Measurements from ENCODE around the gene LDB1.

- TF ChIP-seq, protein P1, sequence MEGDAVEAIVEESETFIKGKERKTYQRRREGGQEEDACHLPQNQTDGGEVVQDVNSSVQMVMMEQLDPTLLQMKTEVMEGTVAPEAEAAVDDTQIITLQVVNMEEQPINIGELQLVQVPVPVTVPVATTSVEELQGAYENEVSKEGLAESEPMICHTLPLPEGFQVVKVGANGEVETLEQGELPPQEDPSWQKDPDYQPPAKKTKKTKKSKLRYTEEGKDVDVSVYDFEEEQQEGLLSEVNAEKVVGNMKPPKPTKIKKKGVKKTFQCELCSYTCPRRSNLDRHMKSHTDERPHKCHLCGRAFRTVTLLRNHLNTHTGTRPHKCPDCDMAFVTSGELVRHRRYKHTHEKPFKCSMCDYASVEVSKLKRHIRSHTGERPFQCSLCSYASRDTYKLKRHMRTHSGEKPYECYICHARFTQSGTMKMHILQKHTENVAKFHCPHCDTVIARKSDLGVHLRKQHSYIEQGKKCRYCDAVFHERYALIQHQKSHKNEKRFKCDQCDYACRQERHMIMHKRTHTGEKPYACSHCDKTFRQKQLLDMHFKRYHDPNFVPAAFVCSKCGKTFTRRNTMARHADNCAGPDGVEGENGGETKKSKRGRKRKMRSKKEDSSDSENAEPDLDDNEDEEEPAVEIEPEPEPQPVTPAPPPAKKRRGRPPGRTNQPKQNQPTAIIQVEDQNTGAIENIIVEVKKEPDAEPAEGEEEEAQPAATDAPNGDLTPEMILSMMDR (IDR thresholded peaks at IDR 0.05): no peak
- no peak for TF ChIP-seq POLR2A (IDR thresholded peaks at IDR 0.05)
Measured at GRCh38 chr10:102111276-102111675, 8.9 kb downstream of the LDB1 start.

Measured in upper lobe of left lung (tissue), 4 donors.